ENCODE measurements around the gene SDHC.

Gene SDHC

GRCh38 chr1:161297415-161297814, 16.8 kb upstream of the SDHC start:
- no peak overlapping the region for H3K4me3 ChIP-seq (ENCODE audit: low read length, poor library complexity, severe bottlenecking)
- TF ChIP-seq CTCF (conservative IDR thresholded peaks at IDR 0.05; ENCODE audit: low read length) = no peak
- peaks cover 10% of the 10 kb centered on the region for H3K4me1 ChIP-seq (ENCODE audit: insufficient read depth, low read length, poor library complexity, severe bottlenecking)
- no peaks in the 10 kb centered on the region for H4K20me1 ChIP-seq (ENCODE audit: insufficient read depth, low read length, poor library complexity, severe bottlenecking)
- H3K4me2 ChIP-seq (ENCODE audit: low read depth, low read length, poor library complexity, severe bottlenecking) = no peak overlapping the region
- no peaks in the 10 kb centered on the region for H3K36me3 ChIP-seq (ENCODE audit: insufficient read depth, low read length)
- no peaks in the 10 kb centered on the region for H3K79me2 ChIP-seq (ENCODE audit: insufficient read depth, low read length)
- peaks cover 6% of the 10 kb centered on the region; the same call in 1 of the 2 replicates for H3F3A ChIP-seq (ENCODE audit: low read depth)
- no peak overlapping the region for H2AFZ ChIP-seq (ENCODE audit: low read length)
- H3K27me3 ChIP-seq (ENCODE audit: insufficient read depth, low read length, poor library complexity, severe bottlenecking) = no peaks in the 10 kb centered on the region
- no peaks in the 10 kb centered on the region for H3K9me3 ChIP-seq (ENCODE audit: insufficient read depth, low read depth, low read length)
- no peak overlapping the region for H3K9ac ChIP-seq (ENCODE audit: low read depth, low read length, poor library complexity, severe bottlenecking)
- H3K9me2 ChIP-seq (replicated peaks; ENCODE audit: low read depth, low read length) = no peaks in the 10 kb centered on the region

- no peaks in the 10 kb centered on the region for H3K9me2 ChIP-seq (replicated peaks; ENCODE audit: low read depth, low read length)
- H3F3A ChIP-seq (ENCODE audit: low read depth) = peaks cover 6% of the 10 kb centered on the region; the same call in 1 of the 2 replicates
- H3K4me1 ChIP-seq (ENCODE audit: insufficient read depth, low read length, poor library complexity, severe bottlenecking) = peaks cover 10% of the 10 kb centered on the region
- H3K79me2 ChIP-seq (ENCODE audit: insufficient read depth, low read length) = peaks cover 7% of the 10 kb centered on the region; the same call in 1 of the 2 replicates
- no peaks in the 10 kb centered on the region for H3K9me3 ChIP-seq (ENCODE audit: insufficient read depth, low read depth, low read length)
- H2AFZ ChIP-seq (ENCODE audit: low read length) = no peak overlapping the region
- no peak overlapping the region for H3K9ac ChIP-seq (ENCODE audit: low read depth, low read length, poor library complexity, severe bottlenecking)
- H3K4me3 ChIP-seq (ENCODE audit: low read length, poor library complexity, severe bottlenecking) = no peak overlapping the region
- TF ChIP-seq EZH2phosphoT487 (IDR thresholded peaks at IDR 0.05; ENCODE audit: borderline replicate concordance) (no peak), CTCF (conservative IDR thresholded peaks at IDR 0.05; ENCODE audit: low read length) (no peak)
- H3K4me2 ChIP-seq (ENCODE audit: low read depth, low read length, poor library complexity, severe bottlenecking) = no peak overlapping the region
- H4K20me1 ChIP-seq (ENCODE audit: insufficient read depth, low read length, poor library complexity, severe bottlenecking) = peaks cover 6% of the 10 kb centered on the region
- H3K27me3 ChIP-seq (ENCODE audit: insufficient read depth, low read length, poor library complexity, severe bottlenecking) = no peaks in the 10 kb centered on the region
- H3K36me3 ChIP-seq (ENCODE audit: insufficient read depth, low read length) = no peaks in the 10 kb centered on the region
Observed at GRCh38 chr1:161298116-161298515, 16.1 kb upstream of the SDHC start.

GRCh38 chr1:161299347-161299746, 14.8 kb upstream of the SDHC start:
- Histone ChIP-seq H3K79me2 (ENCODE audit: insufficient read depth, low read length) (peaks cover 19% of the 10 kb centered on the region), H3K27me3 (ENCODE audit: insufficient read depth, low read length, poor library complexity, severe bottlenecking) (no peaks in the 10 kb centered on the region), H3K9me3 (ENCODE audit: insufficient read depth, low read depth, low read length) (no peaks in the 10 kb centered on the region), H3K4me2 (ENCODE audit: low read depth, low read length, poor library complexity, severe bottlenecking) (peak overlapping the region; percentile 63), H4K20me1 (ENCODE audit: insufficient read depth, low read length, poor library complexity, severe bottlenecking) (peaks cover 13% of the 10 kb centered on the region), H3K9me2 (replicated peaks; ENCODE audit: low read depth, low read length) (no peaks in the 10 kb centered on the region), H3K4me3 (ENCODE audit: low read length, poor library complexity, severe bottlenecking) (peak overlapping the region; percentile 49), H3F3A (ENCODE audit: low read depth) (peaks cover 6% of the 10 kb centered on the region; the same call in 1 of the 2 replicates), H3K4me1 (ENCODE audit: insufficient read depth, low read length, poor library complexity, severe bottlenecking) (peaks cover 20% of the 10 kb centered on the region), H3K9ac (ENCODE audit: low read depth, low read length, poor library complexity, severe bottlenecking) (peak overlapping the region; percentile 48), H2AFZ (ENCODE audit: low read length) (0 out of 2 replicates have a peak overlapping the region, but pooled peaks have one; percentile 60), H3K36me3 (ENCODE audit: insufficient read depth, low read length) (no peaks in the 10 kb centered on the region)
- TF ChIP-seq CTCF (conservative IDR thresholded peaks at IDR 0.05; ENCODE audit: low read length) (no peak), EZH2phosphoT487 (IDR thresholded peaks at IDR 0.05; ENCODE audit: borderline replicate concordance) (no peak)
